VCaP (cell line): ENCODE results near the gene OVAAL.
A peak's percentile ranks its signal among the peaks of the same experiment; 100 is the strongest.

ENCODE experiments used
- H3K27ac ChIP-seq: fragments of 450-650 bp; 2 replicates; pipeline ENCODE4 v1.5.1; 2017
- CTCF ChIP-seq: fragments of 450-650 bp; conservative IDR thresholded peaks from 2 replicates; pipeline ENCODE4 v1.5.1; 2017; ENCODE audit warnings: mild to moderate bottlenecking, moderate library complexity

OVAAL gene

GRCh38 chr1:180611016-180611930, 52.5 kb downstream of the OVAAL start:
- no peak for TF ChIP-seq CTCF
- no peak overlapping the region for H3K27ac ChIP-seq

- no peak overlapping the region for H3K27ac ChIP-seq
- TF ChIP-seq CTCF, result no peak
These were observed 53.9 kb downstream of the OVAAL start for GRCh38 chr1:180612632-180613031.

- no peak for TF ChIP-seq CTCF
- peak overlapping the region; percentile 63 for H3K27ac ChIP-seq
These were observed 56.0 kb downstream of the OVAAL start for GRCh38 chr1:180614730-180615129.

- no peak for TF ChIP-seq CTCF
- peak overlapping the region; percentile 63 for H3K27ac ChIP-seq
These were observed 56.9 kb downstream of the OVAAL start for GRCh38 chr1:180615493-180616290.
